ENCODE data around the gene CUL9. TPM values are rescaled to one million over a fixed set of nuclear protein-coding genes. Genes with fewer than 3 reads are reported as not detected.

CUL9 gene
- total RNA-seq, 2 experiments from 2014 or later = 75.1 to 80.8 TPM

DNA sequence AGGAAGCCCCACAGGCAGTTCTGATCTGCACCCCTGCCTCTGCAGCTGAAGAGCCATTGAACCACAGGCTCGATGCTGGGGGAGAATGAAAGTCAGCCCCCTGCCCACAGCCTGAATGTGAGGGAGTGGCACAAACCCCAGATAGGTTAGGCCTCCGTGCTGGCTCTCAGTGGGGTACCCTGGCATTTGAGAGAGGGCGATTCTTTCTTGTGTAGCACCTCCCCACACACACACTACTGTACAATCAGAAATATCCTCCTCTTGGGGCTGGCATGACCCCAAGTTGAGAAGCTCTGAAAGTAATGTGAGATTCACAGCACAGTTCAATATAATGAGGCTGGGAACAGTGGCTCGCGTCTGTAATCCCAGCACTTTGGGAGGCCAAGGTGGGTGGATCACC lies 79.2 kb downstream of the CUL9 start:
- Mint-ChIP-seq H3K4me3 (no peak overlapping the region), H3K27ac (no peak overlapping the region), H3K4me1 (no peaks in the 10 kb centered on the region), H3K27me3 (peaks cover 6% of the 10 kb centered on the region), H3K36me3 (no peaks in the 10 kb centered on the region), H3K9me3 (no peaks in the 10 kb centered on the region)
- POLR2A ChIA-PET = no interaction called here
- no peak for DNase-seq
- ATAC-seq (ENCODE audit: low read depth) = no peak

DNA sequence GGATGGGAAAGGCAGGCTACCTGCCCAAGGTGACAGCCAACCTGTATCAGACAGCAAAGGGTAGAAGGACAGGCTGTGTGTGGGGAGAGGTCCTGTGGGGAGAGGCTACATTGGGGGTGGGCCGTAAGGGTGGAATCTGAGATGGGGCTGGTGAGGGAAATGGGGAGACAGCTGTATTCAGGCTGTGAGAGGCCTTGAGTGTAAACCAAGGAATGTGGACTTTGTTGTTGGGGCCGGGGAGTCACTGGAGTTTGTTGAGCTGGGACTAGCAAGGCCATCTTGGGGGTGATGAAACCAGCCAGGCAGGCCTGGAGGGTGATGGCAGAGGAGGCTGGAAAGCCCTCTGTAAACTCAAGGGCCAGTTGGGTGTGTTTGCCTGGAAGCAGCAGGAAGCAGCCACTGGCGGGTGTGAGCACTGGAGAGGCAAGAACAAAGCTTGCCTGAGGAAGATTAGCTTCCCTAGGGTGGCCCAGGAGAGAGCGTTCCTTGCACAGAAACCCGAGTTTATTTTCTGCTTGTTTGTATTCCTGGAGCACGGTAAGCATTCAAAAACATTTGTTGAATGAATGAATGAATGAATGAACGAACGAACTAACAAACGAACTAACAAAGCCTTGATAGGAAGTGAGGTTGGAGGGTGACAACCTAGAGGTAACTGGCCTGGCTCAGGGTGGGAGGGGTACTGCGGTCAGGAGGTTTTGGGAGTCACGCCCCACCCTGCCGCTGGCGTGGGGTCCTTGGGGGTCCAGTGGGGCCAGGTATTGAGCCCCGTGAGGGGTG lies 80.2 kb downstream of the CUL9 start:
- ATAC-seq (ENCODE audit: low read depth) (no peak), DNase-seq (no peak)
- Mint-ChIP-seq H3K36me3 (no peaks in the 10 kb centered on the region), H3K4me1 (no peaks in the 10 kb centered on the region), H3K4me3 (no peak overlapping the region), H3K27ac (no peak overlapping the region), H3K27me3 (peaks cover 6% of the 10 kb centered on the region), H3K9me3 (no peaks in the 10 kb centered on the region)
- POLR2A ChIA-PET = no interaction called here

DNA sequence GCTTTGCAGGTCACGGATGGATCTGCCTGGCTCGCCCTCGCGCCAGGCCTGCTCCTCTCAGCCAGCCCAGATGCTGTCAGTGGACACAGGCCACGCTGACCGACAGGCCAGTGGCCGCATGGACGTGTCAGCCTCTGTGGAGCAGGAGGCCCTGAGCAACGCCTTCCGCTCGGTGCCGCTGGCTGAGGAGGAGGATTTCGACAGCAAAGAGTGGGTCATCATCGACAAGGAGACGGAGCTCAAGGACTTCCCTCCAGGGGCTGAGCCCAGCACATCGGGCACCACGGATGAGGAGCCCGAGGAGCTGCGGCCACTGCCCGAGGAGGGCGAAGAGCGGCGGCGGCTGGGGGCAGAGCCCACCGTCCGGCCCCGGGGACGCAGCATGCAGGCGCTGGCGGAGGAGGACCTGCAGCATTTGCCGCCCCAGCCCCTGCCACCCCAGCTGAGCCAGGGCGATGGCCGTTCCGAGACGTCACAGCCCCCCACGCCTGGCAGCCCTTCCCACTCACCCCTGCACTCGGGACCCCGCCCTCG lies 80.9 kb downstream of the CUL9 start:
- Mint-ChIP-seq H3K9me3 (no peaks in the 10 kb centered on the region), H3K27ac (no peak overlapping the region), H3K27me3 (peaks cover 11% of the 10 kb centered on the region), H3K4me1 (no peaks in the 10 kb centered on the region), H3K36me3 (no peaks in the 10 kb centered on the region), H3K4me3 (no peak overlapping the region)
- POLR2A ChIA-PET = interaction anchor here (1.0 to 1.4 kb wide), 2 partner anchors 135 to 244 kb away, joined by 4 to 5 read pairs; no protein-coding TSS in a partner anchor
- ATAC-seq (ENCODE audit: low read depth) (no peak), DNase-seq (no peak)

DNA sequence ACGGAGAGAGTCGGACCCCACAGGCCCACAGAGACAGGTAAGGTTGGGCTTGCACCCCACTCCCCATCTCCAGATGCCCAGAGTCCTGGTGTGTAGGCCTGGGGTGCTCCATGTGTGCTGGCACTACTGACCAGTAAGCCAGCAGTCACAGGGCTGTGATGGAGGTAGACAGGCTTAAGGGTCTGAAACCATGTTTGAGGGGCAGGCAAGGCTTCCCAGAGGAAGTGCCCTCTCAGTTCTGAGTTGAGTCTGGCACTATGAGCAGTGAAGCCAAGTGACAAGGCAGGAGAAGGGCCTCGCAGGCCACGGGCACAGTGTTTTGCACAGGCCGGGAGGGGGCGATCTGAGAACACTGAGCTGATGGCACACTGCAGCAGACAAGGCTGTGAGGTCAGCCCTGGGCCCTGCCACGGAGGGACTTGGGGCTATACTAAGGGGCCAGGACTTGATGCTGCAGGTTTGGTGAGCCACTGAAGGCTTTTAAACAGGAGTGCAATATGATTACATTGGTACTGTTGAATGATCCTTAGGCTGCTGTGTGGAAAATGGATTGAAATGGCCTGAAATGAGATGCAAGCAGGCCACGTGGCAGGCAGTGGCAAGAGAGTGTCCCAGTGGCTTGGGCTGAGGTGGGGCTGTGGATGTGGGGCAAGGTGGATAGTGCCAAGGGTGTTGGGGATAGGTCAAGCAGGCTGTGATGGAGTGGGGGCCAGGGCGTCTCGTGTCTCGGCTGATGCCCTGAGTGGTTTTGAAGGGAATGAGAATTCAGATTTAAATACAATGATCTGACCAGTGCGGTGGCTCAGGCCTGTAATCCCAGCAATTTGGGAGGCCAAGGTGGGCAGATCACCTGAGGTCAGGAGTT lies 81.5 kb downstream of the CUL9 start:
- Mint-ChIP-seq H3K4me1 (no peaks in the 10 kb centered on the region), H3K36me3 (no peaks in the 10 kb centered on the region), H3K27me3 (peaks cover 14% of the 10 kb centered on the region), H3K9me3 (no peaks in the 10 kb centered on the region), H3K4me3 (no peak overlapping the region), H3K27ac (no peak overlapping the region)
- ATAC-seq (ENCODE audit: low read depth) (peak; percentile 97), DNase-seq (peak; percentile 78)
- POLR2A ChIA-PET = interaction anchor here (1.0 to 1.4 kb wide), 2 partner anchors 134 to 244 kb away, joined by 4 to 5 read pairs; no protein-coding TSS in a partner anchor

DNA sequence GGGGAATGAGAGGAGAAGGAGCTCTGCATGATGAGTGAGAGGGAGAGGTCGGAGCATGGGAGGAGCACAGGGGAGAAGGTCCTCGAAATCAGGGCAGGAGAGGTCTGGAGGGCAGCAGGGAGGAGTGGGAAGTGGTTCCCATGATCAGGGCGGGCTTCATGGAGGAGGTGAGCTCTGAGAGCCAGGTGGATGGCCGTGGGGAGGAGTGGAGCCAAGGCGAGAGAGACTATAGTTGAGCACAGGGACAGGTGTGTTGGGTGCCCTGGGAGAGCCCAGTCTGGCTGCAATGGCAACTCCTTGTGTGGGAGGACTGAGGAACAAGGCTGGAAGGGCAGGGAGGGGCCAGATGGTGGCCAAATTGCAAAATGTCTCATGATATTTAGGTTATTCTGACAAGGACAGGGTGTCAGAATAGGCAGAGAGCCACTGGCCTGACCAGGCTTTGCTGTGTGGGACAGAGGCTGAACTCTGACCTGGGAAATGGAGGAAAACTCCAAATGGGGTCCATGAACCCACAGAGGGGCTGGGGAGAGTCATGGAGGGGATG lies 82.7 kb downstream of the CUL9 start:
- POLR2A ChIA-PET = no interaction called here
- H3K9me3 Mint-ChIP-seq = no peaks in the 10 kb centered on the region
- DNase-seq (no peak), ATAC-seq (ENCODE audit: low read depth) (no peak)
- H3K27me3 Mint-ChIP-seq = peaks cover 21% of the 10 kb centered on the region
- no peak overlapping the region for H3K27ac Mint-ChIP-seq
- no peaks in the 10 kb centered on the region for H3K36me3 Mint-ChIP-seq
- H3K4me1 Mint-ChIP-seq = peaks cover 5% of the 10 kb centered on the region
- H3K4me3 Mint-ChIP-seq = no peak overlapping the region

DNA sequence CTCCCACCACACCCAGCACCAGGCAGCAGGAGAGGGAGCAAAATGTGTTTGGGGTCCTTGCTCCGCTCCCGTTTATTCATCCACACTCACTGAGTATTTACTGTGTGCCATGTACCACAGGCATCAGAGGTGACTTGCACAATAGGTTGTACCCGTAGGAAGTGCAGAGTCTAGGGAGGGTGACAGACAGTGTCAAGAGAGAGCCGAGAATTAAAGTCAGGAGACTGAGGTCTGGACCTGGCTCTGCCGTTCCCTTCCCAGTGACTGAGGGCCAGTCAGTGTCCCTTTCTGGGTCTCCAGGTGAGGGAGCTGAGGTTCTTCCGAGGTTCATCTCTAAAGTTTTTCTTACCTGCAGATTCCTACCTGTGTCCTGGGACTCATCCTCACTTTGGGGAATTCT lies 83.6 kb downstream of the CUL9 start:
- H3K4me1 Mint-ChIP-seq = peaks cover 5% of the 10 kb centered on the region
- ATAC-seq (ENCODE audit: low read depth) (no peak), DNase-seq (no peak)
- H3K4me3 Mint-ChIP-seq = no peak overlapping the region
- no peaks in the 10 kb centered on the region for H3K36me3 Mint-ChIP-seq
- H3K27ac Mint-ChIP-seq = no peak overlapping the region
- POLR2A ChIA-PET = no interaction called here
- no peaks in the 10 kb centered on the region for H3K9me3 Mint-ChIP-seq
- H3K27me3 Mint-ChIP-seq = peaks cover 23% of the 10 kb centered on the region

DNA sequence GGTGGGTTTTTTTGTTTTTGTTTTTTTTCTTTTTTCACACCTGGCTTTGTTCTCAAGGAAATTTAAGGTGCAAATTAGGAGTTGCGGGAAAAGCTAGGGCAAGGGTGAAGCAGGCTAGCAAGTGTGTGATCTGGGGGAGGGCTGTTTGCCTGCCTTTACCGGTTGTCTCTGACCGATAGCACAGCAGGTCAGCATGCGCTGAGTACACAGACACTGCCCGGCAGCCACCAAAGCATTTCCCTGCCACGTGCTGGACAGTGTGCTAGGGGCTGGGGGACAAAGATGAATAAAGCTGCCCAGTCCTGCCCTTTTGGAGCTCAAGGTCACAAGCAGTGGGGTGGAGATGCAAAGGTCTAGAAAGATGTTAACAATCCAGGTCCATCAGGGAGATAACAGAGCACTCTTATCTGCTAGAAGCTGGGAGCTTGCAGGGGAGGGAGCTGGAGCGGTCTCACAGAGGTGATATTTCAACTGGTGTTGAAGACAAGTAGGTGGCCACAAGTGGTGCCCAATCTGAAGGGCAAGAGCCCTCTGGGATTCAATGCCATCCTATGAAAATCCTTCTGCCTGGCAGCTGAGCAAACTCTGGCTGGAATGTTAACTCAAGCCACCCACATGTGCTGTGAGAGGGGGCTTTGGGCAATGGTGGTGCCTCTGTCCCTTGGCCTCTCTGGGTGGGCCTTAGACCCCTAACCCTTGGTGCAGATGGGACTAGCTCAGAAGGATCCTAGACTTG lies 85.8 kb downstream of the CUL9 start:
- H3K27ac Mint-ChIP-seq = no peak overlapping the region
- POLR2A ChIA-PET = no interaction called here
- H3K4me3 Mint-ChIP-seq = no peak overlapping the region
- H3K9me3 Mint-ChIP-seq = no peaks in the 10 kb centered on the region
- ATAC-seq (ENCODE audit: low read depth) = no peak
- no peaks in the 10 kb centered on the region for H3K36me3 Mint-ChIP-seq
- peaks cover 5% of the 10 kb centered on the region for H3K4me1 Mint-ChIP-seq
- DNase-seq = no peak
- H3K27me3 Mint-ChIP-seq = peaks cover 29% of the 10 kb centered on the region

DNA sequence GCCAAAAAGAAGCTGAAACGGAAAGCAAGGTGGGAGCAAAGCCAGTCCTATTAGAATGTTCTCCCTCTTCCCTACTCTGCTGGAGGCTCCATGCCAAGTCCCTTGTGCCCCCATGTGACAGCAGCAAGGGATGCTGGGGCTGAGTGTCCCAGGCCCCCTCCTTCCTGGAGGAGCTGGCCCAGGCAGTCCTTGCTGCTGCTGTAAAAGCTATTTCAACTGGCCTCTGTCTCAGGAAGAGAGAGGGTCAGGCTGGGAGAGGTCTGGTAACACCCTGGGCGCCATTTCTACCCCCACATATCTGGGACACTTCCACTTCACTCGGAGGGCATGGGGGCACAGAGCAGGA lies 86.3 kb downstream of the CUL9 start:
- Mint-ChIP-seq H3K36me3 (no peaks in the 10 kb centered on the region), H3K9me3 (no peaks in the 10 kb centered on the region), H3K4me3 (no peak overlapping the region), H3K27me3 (peaks cover 34% of the 10 kb centered on the region), H3K4me1 (peaks cover 5% of the 10 kb centered on the region), H3K27ac (no peak overlapping the region)
- DNase-seq (no peak), ATAC-seq (ENCODE audit: low read depth) (no peak)
- POLR2A ChIA-PET = no interaction called here

DNA sequence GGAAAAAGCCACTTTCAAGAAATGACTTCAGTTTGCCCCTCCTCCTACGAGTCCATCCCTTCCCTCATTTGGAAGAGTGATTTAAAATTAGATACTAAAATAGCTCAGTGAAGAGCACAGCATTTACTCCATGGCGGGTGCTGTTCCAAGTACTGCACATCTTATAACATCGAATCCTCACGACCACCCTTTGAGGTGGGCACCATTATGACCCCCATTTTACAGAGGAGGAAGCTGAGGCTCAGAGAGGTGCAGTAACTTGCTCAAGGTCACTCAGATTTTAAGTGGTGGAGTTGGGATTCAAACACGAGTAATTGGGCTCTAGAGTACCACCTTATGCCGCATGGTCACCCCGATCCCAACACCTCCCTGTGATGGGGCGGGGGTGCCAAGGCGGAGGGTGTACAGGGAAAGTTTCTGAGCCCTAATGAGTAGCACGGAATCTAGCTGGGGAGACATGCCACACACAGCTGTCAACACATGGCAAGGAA lies 86.8 kb downstream of the CUL9 start:
- H3K27ac Mint-ChIP-seq = peak overlapping the region; percentile 23
- H3K36me3 Mint-ChIP-seq = no peaks in the 10 kb centered on the region
- peaks cover 38% of the 10 kb centered on the region for H3K27me3 Mint-ChIP-seq
- POLR2A ChIA-PET = interaction anchor here (1.1 kb wide), 1 partner anchor 340 kb away, joined by 3 read pairs; the partner anchor contains the start of gene CNPY3
- H3K9me3 Mint-ChIP-seq = no peaks in the 10 kb centered on the region
- ATAC-seq (ENCODE audit: low read depth) = no peak
- peak overlapping the region; percentile 66 for H3K4me3 Mint-ChIP-seq
- no peak for DNase-seq
- peaks cover 5% of the 10 kb centered on the region for H3K4me1 Mint-ChIP-seq

DNA sequence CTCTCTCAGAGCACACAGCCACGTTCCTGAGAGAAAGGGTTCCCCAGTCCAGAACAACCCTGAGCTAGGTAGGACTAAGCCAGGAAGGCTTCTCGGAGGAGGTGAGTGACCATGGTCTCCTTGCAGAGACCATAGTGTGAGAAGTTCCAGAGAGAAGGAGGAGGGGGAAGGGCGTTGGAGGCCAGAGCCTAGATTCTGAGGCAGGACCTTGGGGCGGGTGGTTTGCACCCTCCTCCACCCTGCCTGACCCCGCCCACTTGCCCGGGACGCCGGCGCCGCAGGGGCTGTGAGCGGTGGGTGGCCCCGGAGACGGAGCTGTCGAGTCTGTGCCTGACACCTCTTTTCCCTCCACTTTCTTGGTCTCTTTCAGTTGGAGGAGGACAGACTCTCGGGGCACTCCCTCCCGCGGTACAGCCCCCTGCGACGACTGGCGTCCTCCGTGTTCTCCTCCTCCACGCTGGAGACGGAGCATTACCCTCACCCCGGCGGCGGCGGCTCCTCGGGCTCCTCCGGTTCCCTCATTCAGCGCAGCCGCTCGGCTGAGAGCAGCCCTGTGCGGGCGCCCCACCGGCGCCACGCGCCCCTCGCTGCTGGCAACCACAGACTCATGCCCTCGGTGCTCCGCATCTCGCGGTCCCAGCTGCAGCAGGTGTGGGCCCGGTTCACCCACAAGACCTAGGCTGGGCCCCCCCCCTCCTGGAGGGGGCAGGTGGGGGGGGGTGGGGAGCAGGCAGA lies 87.4 kb downstream of the CUL9 start:
- ATAC-seq (ENCODE audit: low read depth) (peak; percentile 62), DNase-seq (peak; percentile 55)
- Mint-ChIP-seq H3K36me3 (no peaks in the 10 kb centered on the region), H3K9me3 (no peaks in the 10 kb centered on the region), H3K27ac (peak overlapping the region; percentile 23), H3K4me3 (peak overlapping the region; percentile 66), H3K27me3 (peaks cover 44% of the 10 kb centered on the region), H3K4me1 (peaks cover 5% of the 10 kb centered on the region)
- POLR2A ChIA-PET = interaction anchor here (1.1 kb wide), 1 partner anchor 340 kb away, joined by 3 read pairs; the partner anchor contains the start of gene CNPY3

DNA sequence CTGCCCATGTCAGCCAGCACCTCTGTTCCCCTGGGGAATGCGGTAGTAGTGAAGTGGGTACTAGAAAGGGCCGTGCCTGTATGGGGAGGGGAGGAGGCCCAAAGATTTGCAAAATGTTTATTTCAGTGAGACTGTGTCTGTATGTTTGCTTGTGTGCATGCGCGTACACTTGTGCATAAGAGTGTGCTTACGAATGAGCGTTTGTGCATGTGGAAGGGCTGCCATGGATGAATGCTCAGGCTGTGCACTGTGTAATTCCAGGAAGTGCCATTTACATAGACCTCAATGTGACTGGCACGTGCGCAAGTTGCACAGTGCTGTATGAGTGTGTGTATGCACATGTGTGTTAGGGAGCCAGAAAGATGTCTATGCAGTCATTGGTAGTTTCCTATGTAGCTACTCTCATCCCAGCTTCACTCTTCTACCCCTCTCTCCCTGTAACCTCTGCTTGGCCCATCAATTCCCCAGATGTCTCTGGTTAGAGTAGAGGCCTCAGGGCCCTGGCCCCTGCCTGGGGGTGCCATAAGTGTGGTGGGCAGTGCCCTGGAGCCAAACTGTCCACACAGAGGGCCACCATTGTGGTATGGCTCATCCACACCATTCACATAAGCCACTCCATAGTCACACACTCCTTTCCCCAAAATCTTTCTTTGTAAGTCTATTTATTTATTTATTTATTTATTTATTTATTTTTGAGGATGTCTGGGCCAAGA lies 89.3 kb downstream of the CUL9 start:
- ATAC-seq (ENCODE audit: low read depth) (no peak), DNase-seq (no peak)
- Mint-ChIP-seq H3K4me3 (no peak overlapping the region), H3K9me3 (no peaks in the 10 kb centered on the region), H3K4me1 (peaks cover 10% of the 10 kb centered on the region), H3K27me3 (peaks cover 56% of the 10 kb centered on the region), H3K27ac (no peak overlapping the region), H3K36me3 (no peaks in the 10 kb centered on the region)
- POLR2A ChIA-PET = no interaction called here

DNA sequence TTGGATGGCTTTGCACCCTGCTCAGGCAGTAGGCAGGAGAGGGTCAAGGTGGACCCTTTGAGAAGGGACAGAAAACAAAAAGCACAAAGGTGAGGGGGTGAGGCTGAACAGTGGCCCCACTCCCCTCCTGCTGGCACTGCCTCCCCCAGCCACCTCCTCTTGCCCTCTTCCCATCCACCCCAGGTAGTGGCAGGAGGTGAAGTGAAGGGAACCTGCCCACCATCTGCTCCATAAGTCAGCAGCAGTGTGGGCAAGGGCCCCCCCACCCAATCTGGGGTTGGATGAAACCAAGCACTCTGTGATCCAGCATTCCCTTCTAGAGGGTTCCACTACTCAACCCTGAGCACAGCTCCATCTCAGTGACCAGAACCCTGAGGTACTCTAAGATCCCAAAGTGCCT lies 89.9 kb downstream of the CUL9 start:
- no peak for DNase-seq
- no peak for ATAC-seq (ENCODE audit: low read depth)
- Mint-ChIP-seq H3K36me3 (no peaks in the 10 kb centered on the region), H3K9me3 (no peaks in the 10 kb centered on the region), H3K4me3 (no peak overlapping the region), H3K27ac (no peak overlapping the region), H3K27me3 (peaks cover 61% of the 10 kb centered on the region), H3K4me1 (peaks cover 10% of the 10 kb centered on the region)
- POLR2A ChIA-PET = interaction anchor here (0.6 kb wide), 1 partner anchor 73 kb away, joined by 3 read pairs; no protein-coding TSS in a partner anchor
